Measurements from ENCODE around the gene NDUFA7.

NDUFA7 gene

GRCh38 chr19:8336072-8336569, 14.9 kb upstream of the NDUFA7 start:
- Histone ChIP-seq H3K4me2 (peak overlapping the region; percentile 82 to 99 (median 94)), H4K20me1 (peaks cover 0 to 36% (median 8%) of the 10 kb centered on the region in 11 experiments; a peak in 10 of 22 replicates), H3K9ac (peak overlapping the region in 2 of 11 experiments; percentile 11 to 73; a peak in 2 of 22 replicates), H3K4me3 (peak overlapping the region in 4 of 10 experiments; percentile 61 to 68 (median 64); a peak in 8 of 20 replicates), H3K4me1 (peaks cover 33 to 52% (median 46%) of the 10 kb centered on the region in 10 experiments), H3K27ac (peak overlapping the region in 1 of 11 experiments; percentile 49; a peak in 3 of 22 replicates), H3K27me3 (peaks cover 31 to 48% (median 38%) of the 10 kb centered on the region in 11 experiments), H3K9me3 (replicated peaks in 1 of 11) (no peaks in the 10 kb centered on the region), H3K36me3 (no peaks in the 10 kb centered on the region)
- no peak for TF ChIP-seq Cebpa-rat (IDR thresholded peaks at IDR 0.05)

GRCh38 chr19:8335343-8336071, 14.3 kb upstream of the NDUFA7 start:
- peaks cover 0 to 32% (median 8%) of the 10 kb centered on the region in 11 experiments; a peak in 10 of 22 replicates for H4K20me1 ChIP-seq
- peak overlapping the region in 10 of 11 experiments; percentile 42 to 79 (median 64); a peak in 20 of 22 replicates for H3K9ac ChIP-seq
- H3K4me1 ChIP-seq = peaks cover 28 to 46% (median 40%) of the 10 kb centered on the region in 10 experiments
- peak overlapping the region in 7 of 11 experiments; percentile 39 to 57 (median 49); a peak in 11 of 22 replicates for H3K27ac ChIP-seq
- H3K36me3 ChIP-seq = no peaks in the 10 kb centered on the region
- peak overlapping the region; percentile 55 to 68 (median 65) for H3K4me3 ChIP-seq
- no peak for TF ChIP-seq Cebpa-rat (IDR thresholded peaks at IDR 0.05)
- no peaks in the 10 kb centered on the region for H3K9me3 ChIP-seq (replicated peaks in 1 of 11)
- peak overlapping the region; percentile 82 to 99 (median 94) for H3K4me2 ChIP-seq
- peaks cover 31 to 44% (median 38%) of the 10 kb centered on the region in 11 experiments for H3K27me3 ChIP-seq

GRCh38 chr19:8334458-8335342, 13.5 kb upstream of the NDUFA7 start:
- peaks cover 0 to 31% (median 8%) of the 10 kb centered on the region in 11 experiments; a peak in 10 of 22 replicates for H4K20me1 ChIP-seq
- H3K4me3 ChIP-seq = peak overlapping the region; percentile 55 to 68 (median 65)
- peak overlapping the region in 10 of 11 experiments; percentile 42 to 79 (median 64); a peak in 20 of 22 replicates for H3K9ac ChIP-seq
- H3K4me1 ChIP-seq = peaks cover 26 to 42% (median 37%) of the 10 kb centered on the region in 10 experiments
- peak overlapping the region; percentile 82 to 99 (median 94) for H3K4me2 ChIP-seq
- TF ChIP-seq Cebpa-rat (IDR thresholded peaks at IDR 0.05) = no peak
- no peaks in the 10 kb centered on the region for H3K36me3 ChIP-seq
- H3K27ac ChIP-seq = peak overlapping the region in 7 of 11 experiments; percentile 39 to 57 (median 49); a peak in 10 of 22 replicates
- no peaks in the 10 kb centered on the region for H3K9me3 ChIP-seq (replicated peaks in 1 of 11)
- peaks cover 31 to 44% (median 38%) of the 10 kb centered on the region in 11 experiments for H3K27me3 ChIP-seq

GRCh38 chr19:8333767-8334457, 12.7 kb upstream of the NDUFA7 start:
- Histone ChIP-seq H4K20me1 (peaks cover 0 to 36% (median 8%) of the 10 kb centered on the region in 11 experiments; a peak in 10 of 22 replicates), H3K4me2 (peak overlapping the region in 8 of 11 experiments; percentile 88 to 99 (median 94); a peak in 12 of 22 replicates), H3K27ac (no peak overlapping the region), H3K27me3 (peaks cover 31 to 44% (median 38%) of the 10 kb centered on the region in 11 experiments), H3K36me3 (no peaks in the 10 kb centered on the region), H3K9me3 (replicated peaks in 1 of 11) (no peaks in the 10 kb centered on the region), H3K9ac (0 out of 22 replicates have a peak overlapping the region, but pooled peaks of 1 of the 11 experiments have one; percentile 68), H3K4me3 (peak overlapping the region in 1 of 10 experiments; percentile 67; a peak in 2 of 20 replicates), H3K4me1 (peaks cover 26 to 42% (median 37%) of the 10 kb centered on the region in 10 experiments)
- no peak for TF ChIP-seq Cebpa-rat (IDR thresholded peaks at IDR 0.05)

GRCh38 chr19:8332976-8333766, 12.0 kb upstream of the NDUFA7 start:
- H3K27ac ChIP-seq = no peak overlapping the region
- H3K36me3 ChIP-seq = no peaks in the 10 kb centered on the region
- H3K4me1 ChIP-seq = peaks cover 26 to 42% (median 37%) of the 10 kb centered on the region in 10 experiments
- no peak overlapping the region for H3K4me3 ChIP-seq
- H3K4me2 ChIP-seq = peak overlapping the region in 1 of 11 experiments; percentile 97; a peak in 1 of 22 replicates
- peaks cover 31 to 44% (median 38%) of the 10 kb centered on the region in 11 experiments for H3K27me3 ChIP-seq
- H3K9ac ChIP-seq = no peak overlapping the region
- no peak for TF ChIP-seq Cebpa-rat (IDR thresholded peaks at IDR 0.05)
- H4K20me1 ChIP-seq = peaks cover 0 to 36% (median 8%) of the 10 kb centered on the region in 11 experiments; a peak in 10 of 22 replicates
- H3K9me3 ChIP-seq (replicated peaks in 1 of 11) = no peaks in the 10 kb centered on the region

- Histone ChIP-seq H3K4me3 (no peak overlapping the region), H3K27ac (no peak overlapping the region), H3K36me3 (no peaks in the 10 kb centered on the region), H3K9me3 (replicated peaks in 1 of 11) (peaks cover 0 to 8% (median 0%) of the 10 kb centered on the region in 11 experiments; a peak in 7 of 22 replicates), H3K27me3 (peaks cover 30 to 34% (median 32%) of the 10 kb centered on the region in 11 experiments), H3K9ac (no peak overlapping the region), H3K4me1 (peaks cover 13 to 23% (median 20%) of the 10 kb centered on the region in 10 experiments; a peak in 19 of 20 replicates), H3K4me2 (no peak overlapping the region), H4K20me1 (peaks cover 0 to 36% (median 8%) of the 10 kb centered on the region in 11 experiments; a peak in 10 of 22 replicates)
- TF ChIP-seq Cebpa-rat (IDR thresholded peaks at IDR 0.05) = no peak
These were observed 10.2 kb upstream of the NDUFA7 start for GRCh38 chr19:8331263-8331845.

GRCh38 chr19:8329996-8330395, 8.8 kb upstream of the NDUFA7 start:
- peaks cover 0 to 39% (median 8%) of the 10 kb centered on the region in 11 experiments; a peak in 10 of 22 replicates for H4K20me1 ChIP-seq
- peaks cover 5 to 10% (median 7%) of the 10 kb centered on the region in 10 experiments; a peak in 13 of 20 replicates for H3K4me1 ChIP-seq
- TF ChIP-seq Cebpa-rat (IDR thresholded peaks at IDR 0.05) = no peak
- peaks cover 17 to 20% (median 19%) of the 10 kb centered on the region in 11 experiments for H3K27me3 ChIP-seq
- H3K4me2 ChIP-seq = no peak overlapping the region; a peak in 1 of 22 replicates
- H3K9ac ChIP-seq = no peak overlapping the region
- peaks cover 0 to 12% (median 3%) of the 10 kb centered on the region in 11 experiments; a peak in 7 of 22 replicates for H3K9me3 ChIP-seq (replicated peaks in 1 of 11)
- no peak overlapping the region for H3K4me3 ChIP-seq
- no peak overlapping the region for H3K27ac ChIP-seq
- H3K36me3 ChIP-seq = peaks cover 0 to under 1% (median 0%) of the 10 kb centered on the region in 11 experiments; a peak in 1 of 22 replicates
